HepG2 (cell line): ENCODE results near the gene IRAK1BP1. TPM values are rescaled to one million over a fixed set of nuclear protein-coding genes. Genes with fewer than 3 reads are reported as not detected.

Experiments
- EED ChIP-seq: sonication (generic); formaldehyde crosslinking; IDR thresholded peaks from 2 replicates; pipeline ENCODE4 v1.5.0; 2020; ENCODE audit warnings: mild to moderate bottlenecking, missing genetic modification reagents
- FIP1L1 ChIP-seq: fragments of 200-400 bp; formaldehyde crosslinking; IDR thresholded peaks from 2 replicates; pipeline ENCODE4 v1.6.1; 2018; ENCODE audit warnings: low read depth, mild to moderate bottlenecking, low read length, moderate library complexity, borderline replicate concordance; ENCODE audit not compliant: insufficient read depth
- GFI1 ChIP-seq: sonication (generic); formaldehyde crosslinking; IDR thresholded peaks from 2 replicates; pipeline ENCODE4 v1.5.0; 2020; ENCODE audit warnings: missing genetic modification reagents, mild to moderate bottlenecking, borderline replicate concordance
- HOXA7 ChIP-seq: sonication (generic); formaldehyde crosslinking; IDR thresholded peaks from 2 replicates; pipeline ENCODE4 v1.8.1; 2022; ENCODE audit warnings: mild to moderate bottlenecking, missing genetic modification reagents, moderate library complexity
- KLF16 ChIP-seq, 2 experiments: sonication (generic) in 1 of 2; formaldehyde crosslinking in 1 of 2; IDR thresholded peaks; 2 replicates each; pipeline versions ENCODE4 v1.6.1 to v1.8.0; 2016 to 2023; ENCODE audit warnings: missing genetic modification reagents in 2 of 2, missing compliant biosample characterization in 1 of 2
- LCORL ChIP-seq, 2 experiments: fragments of 450-650 bp in 1 of 2; sonication (generic) in 1 of 2; formaldehyde crosslinking in 1 of 2; IDR thresholded peaks; 2 replicates each; pipeline versions ENCODE4 v1.5.0 to v1.6.1; 2017 to 2020; ENCODE audit warnings: antibody characterized with exemption in 1 of 2, missing genetic modification reagents in 1 of 2
- NBN ChIP-seq: fragments of 450-650 bp; conservative IDR thresholded peaks from 2 replicates; pipeline ENCODE4 v1.6.1; 2017
- NFRKB ChIP-seq: fragments of 450-650 bp; IDR thresholded peaks from 2 replicates; pipeline ENCODE4 v1.6.1; 2017
- NONO ChIP-seq, 2 experiments: fragments of 450-650 bp in 1 of 2; sonication (generic) in 1 of 2; formaldehyde crosslinking in 1 of 2; IDR thresholded peaks in 1 of 2; conservative IDR thresholded peaks in 1 of 2; 2 replicates each; pipeline versions ENCODE4 v1.6.1 to v1.8.0; 2017 to 2022; ENCODE audit warnings: mild to moderate bottlenecking in 1 of 2, missing genetic modification reagents in 1 of 2, moderate library complexity in 1 of 2
- POLR2G ChIP-seq: fragments of 200-400 bp; formaldehyde crosslinking; IDR thresholded peaks from 2 replicates; pipeline ENCODE4 v1.6.1; 2018; ENCODE audit warnings: mild to moderate bottlenecking, low read depth, low read length, moderate library complexity
- TBX3 ChIP-seq: fragments of 450-650 bp; IDR thresholded peaks from 2 replicates; pipeline ENCODE4 v1.6.1; 2017; ENCODE audit warnings: antibody characterized with exemption, mild to moderate bottlenecking, inconsistent platforms, borderline replicate concordance
- TMF1 ChIP-seq: sonication (generic); formaldehyde crosslinking; IDR thresholded peaks from 2 replicates; pipeline ENCODE4 v1.8.1; 2022; ENCODE audit warnings: low read depth, missing genetic modification reagents
- ZBTB21 ChIP-seq: sonication (generic); formaldehyde crosslinking; IDR thresholded peaks from 2 replicates; pipeline ENCODE4 v1.4.0; 2020; ENCODE audit warnings: missing genetic modification reagents
- ZBTB8A ChIP-seq: sonication (generic); formaldehyde crosslinking; IDR thresholded peaks from 2 replicates; pipeline ENCODE4 v1.4.0; 2020; ENCODE audit warnings: mild to moderate bottlenecking, low read depth, missing genetic modification reagents, borderline replicate concordance
- ZMAT3 ChIP-seq: sonication (generic); formaldehyde crosslinking; conservative IDR thresholded peaks from 2 replicates; pipeline ENCODE4 v1.7.0; 2021; ENCODE audit warnings: missing genetic modification reagents
- ZNF124 ChIP-seq: sonication (generic); formaldehyde crosslinking; IDR thresholded peaks from 2 replicates; pipeline ENCODE4 v1.4.0; 2020; ENCODE audit warnings: missing genetic modification reagents
- ZNF225 ChIP-seq: sonication (generic); formaldehyde crosslinking; IDR thresholded peaks from 2 replicates; pipeline ENCODE4 v1.4.0; 2020; ENCODE audit warnings: mild to moderate bottlenecking, missing genetic modification reagents
- ZNF317 ChIP-seq: sonication (generic); formaldehyde crosslinking; IDR thresholded peaks from 2 replicates; pipeline ENCODE4 v1.5.0; 2020; ENCODE audit warnings: mild to moderate bottlenecking, missing genetic modification reagents
- ZNF431 ChIP-seq: sonication (generic); formaldehyde crosslinking; IDR thresholded peaks from 2 replicates; pipeline ENCODE4 v1.9.0; 2022; ENCODE audit warnings: missing genetic modification reagents, low read depth, mild to moderate bottlenecking, borderline replicate concordance
- ZSCAN20 ChIP-seq: sonication (generic); formaldehyde crosslinking; IDR thresholded peaks from 2 replicates; pipeline ENCODE4 v1.4.0; 2020; ENCODE audit warnings: missing genetic modification reagents, mild to moderate bottlenecking, borderline replicate concordance
- ZSCAN21 ChIP-seq: sonication (generic); formaldehyde crosslinking; IDR thresholded peaks from 2 replicates; pipeline ENCODE4 v1.8.0; 2022; ENCODE audit warnings: mild to moderate bottlenecking, missing genetic modification reagents, moderate library complexity, borderline replicate concordance
- ZSCAN25 ChIP-seq: sonication (generic); formaldehyde crosslinking; IDR thresholded peaks from 2 replicates; pipeline ENCODE4 v1.8.0; 2022; ENCODE audit warnings: mild to moderate bottlenecking, missing genetic modification reagents
- polyA plus RNA-seq, 8 experiments: library from polyadenylated mRNA; depleted of rRNA in 3 of 8; stranded (reverse) in 7 of 8; unstranded in 1 of 8; fragments of >200 nt; fragmentation: Illumina TruSeq in 4 of 8; extraction: Trizol in 4 of 8; gene quantifications; 2 replicates each; pipeline versions ENCODE4 v1.2.1 to v1.2.3, GENCODE V29; 2011 to 2016; ENCODE audit warnings: low read depth in 4 of 8, missing spikeins in 1 of 8, mixed read lengths in 1 of 8; ENCODE audit not compliant: insufficient read depth in 1 of 8
- total RNA-seq, 5 experiments: library from RNA; depleted of rRNA; stranded (reverse); fragments of >200 nt; fragmentation: Illumina TruSeq; extraction: Trizol; gene quantifications; 2 replicates each; pipeline ENCODE4 v1.2.3, GENCODE V29; 2016; ENCODE audit warnings: low read depth in 1 of 5
- TF ChIP-seq, protein P1 (sequence below): sonication (generic); formaldehyde crosslinking; IDR thresholded peaks from 2 replicates; pipeline ENCODE4 v1.8.0; 2022; ENCODE audit warnings: mild to moderate bottlenecking, missing genetic modification reagents, moderate library complexity
- TF ChIP-seq, protein P2 (sequence below): IDR thresholded peaks from 2 replicates; pipeline ENCODE4 v1.6.1; 2018; ENCODE audit warnings: missing genetic modification reagents

IRAK1BP1 gene
- total and polyA plus RNA-seq, 2 of the 13 experiments (the other 11 are each of a cell fraction or from before 2014, with no cell fraction given) = 0.86 to 1.5 TPM

DNA sequence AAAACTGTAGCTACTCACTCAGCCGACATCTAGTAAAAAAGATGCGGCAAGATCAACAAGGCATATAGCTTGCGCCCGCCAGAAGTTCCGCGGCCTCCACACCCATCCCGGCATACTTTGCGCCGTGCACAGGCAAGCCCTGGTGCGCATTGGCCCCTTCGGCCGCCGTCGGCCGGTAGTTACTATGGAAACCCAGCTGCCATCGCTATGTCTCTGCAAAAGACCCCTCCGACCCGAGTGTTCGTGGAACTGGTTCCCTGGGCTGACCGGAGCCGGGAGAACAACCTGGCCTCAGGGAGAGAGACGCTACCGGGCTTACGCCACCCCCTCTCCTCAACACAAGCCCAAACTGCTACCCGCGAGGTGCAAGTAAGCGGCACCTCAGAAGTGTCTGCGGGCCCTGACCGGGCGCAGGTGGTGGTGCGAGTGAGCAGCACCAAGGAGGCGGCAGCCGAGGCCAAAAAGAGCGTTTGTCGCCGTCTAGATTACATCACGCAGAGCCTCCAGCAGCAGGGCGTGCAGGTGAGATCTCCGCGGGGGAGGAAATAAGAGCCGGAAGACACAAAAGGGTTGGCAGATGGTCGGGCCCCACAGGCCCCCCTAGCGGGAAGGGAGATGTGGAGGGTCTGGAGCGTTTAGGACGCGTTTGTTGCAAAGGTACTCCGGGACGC lies at the start of gene IRAK1BP1 (continued):
- TF ChIP-seq ZNF225 (CRISPR knock-in tag) (no peak), NONO (IDR thresholded peaks at IDR 0.05) (no peak), NONO (CRISPR knock-in tag; conservative IDR thresholded peaks at IDR 0.05) (no peak), FIP1L1 (no peak), NFRKB (no peak), KLF16 (CRISPR knock-in tag; IDR thresholded peaks at IDR 0.05) (0 out of 4 replicates have a peak, but pooled peaks of 1 of the 2 experiments have one; percentile 21), ZSCAN21 (CRISPR knock-in tag) (0 out of 2 replicates have a peak, but pooled peaks have one; percentile 19), ZBTB8A (CRISPR knock-in tag) (no peak), ZMAT3 (peak; percentile 63; the same call in 1 of the 2 replicates), LCORL (IDR thresholded peaks at IDR 0.05) (no peak), LCORL (CRISPR knock-in tag; IDR thresholded peaks at IDR 0.05) (no peak), GFI1 (CRISPR knock-in tag) (no peak), EED (CRISPR knock-in tag) (peak; percentile 78; the same call in 1 of the 2 replicates), ZNF124 (CRISPR knock-in tag) (no peak), HOXA7 (CRISPR knock-in tag) (no peak; the same call in 1 of the 2 replicates), ZSCAN20 (CRISPR knock-in tag) (no peak), NBN (no peak), ZNF431 (CRISPR knock-in tag) (no peak; the same call in 1 of the 2 replicates), TMF1 (0 out of 2 replicates have a peak, but pooled peaks have one; percentile 33), ZSCAN25 (no peak; the same call in 1 of the 2 replicates), ZNF317 (CRISPR knock-in tag) (0 out of 2 replicates have a peak, but pooled peaks have one; percentile 25), TBX3 (peak; percentile 27; the same call in 1 of the 2 replicates), POLR2G (peak; percentile 79), ZBTB21 (CRISPR knock-in tag) (no peak)
- TF ChIP-seq, protein P1, sequence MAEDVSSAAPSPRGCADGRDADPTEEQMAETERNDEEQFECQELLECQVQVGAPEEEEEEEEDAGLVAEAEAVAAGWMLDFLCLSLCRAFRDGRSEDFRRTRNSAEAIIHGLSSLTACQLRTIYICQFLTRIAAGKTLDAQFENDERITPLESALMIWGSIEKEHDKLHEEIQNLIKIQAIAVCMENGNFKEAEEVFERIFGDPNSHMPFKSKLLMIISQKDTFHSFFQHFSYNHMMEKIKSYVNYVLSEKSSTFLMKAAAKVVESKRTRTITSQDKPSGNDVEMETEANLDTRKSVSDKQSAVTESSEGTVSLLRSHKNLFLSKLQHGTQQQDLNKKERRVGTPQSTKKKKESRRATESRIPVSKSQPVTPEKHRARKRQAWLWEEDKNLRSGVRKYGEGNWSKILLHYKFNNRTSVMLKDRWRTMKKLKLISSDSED (CRISPR knock-in tag) = no peak
- TF ChIP-seq, protein P2, sequence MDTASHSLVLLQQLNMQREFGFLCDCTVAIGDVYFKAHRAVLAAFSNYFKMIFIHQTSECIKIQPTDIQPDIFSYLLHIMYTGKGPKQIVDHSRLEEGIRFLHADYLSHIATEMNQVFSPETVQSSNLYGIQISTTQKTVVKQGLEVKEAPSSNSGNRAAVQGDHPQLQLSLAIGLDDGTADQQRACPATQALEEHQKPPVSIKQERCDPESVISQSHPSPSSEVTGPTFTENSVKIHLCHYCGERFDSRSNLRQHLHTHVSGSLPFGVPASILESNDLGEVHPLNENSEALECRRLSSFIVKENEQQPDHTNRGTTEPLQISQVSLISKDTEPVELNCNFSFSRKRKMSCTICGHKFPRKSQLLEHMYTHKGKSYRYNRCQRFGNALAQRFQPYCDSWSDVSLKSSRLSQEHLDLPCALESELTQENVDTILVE (CRISPR knock-in tag) = no peak
